ENCODE measurements around the gene CD300LF. TPM values are rescaled to one million over a fixed set of nuclear protein-coding genes. Genes with fewer than 3 reads are reported as not detected.

The CD300LF gene
- total RNA-seq, 1 donor = not detected

- H3K27me3 ChIP-seq (ENCODE audit: insufficient read depth, low read length) = no peaks in the 10 kb centered on the region
- DNase-seq (ENCODE audit: insufficient read length, low spot score, missing footprints) = peak; percentile 17
- no peak overlapping the region for H3K4me3 ChIP-seq (ENCODE audit: insufficient read depth, low read length)
- H3K27ac ChIP-seq (ENCODE audit: low read depth, low read length) = no peak overlapping the region
- H3K36me3 ChIP-seq (ENCODE audit: insufficient read depth, low read length) = no peaks in the 10 kb centered on the region
- no peak for TF ChIP-seq CTCF (IDR thresholded peaks at IDR 0.05; ENCODE audit: extremely low read depth, low read depth, low read length)
- H3K4me1 ChIP-seq (ENCODE audit: insufficient read depth, low read length) = peaks cover 28% of the 10 kb centered on the region
- no peak overlapping the region for H3K4me2 ChIP-seq (ENCODE audit: insufficient read depth, low read length)
- no peak overlapping the region for H2AFZ ChIP-seq (ENCODE audit: low read length)
- H3K79me2 ChIP-seq (ENCODE audit: insufficient read depth, low read length) = peaks cover 56% of the 10 kb centered on the region
- no peaks in the 10 kb centered on the region for H3K9me3 ChIP-seq (ENCODE audit: low read depth, low read length)
- peaks cover 28% of the 10 kb centered on the region for H4K20me1 ChIP-seq (ENCODE audit: insufficient read depth, low read length)
These were observed 42.1 kb upstream of the CD300LF start for GRCh38 chr17:74754832-74755231.

GRCh38 chr17:74752822-74753401 lies 40.2 kb upstream of the CD300LF start:
- Histone ChIP-seq H3K27me3 (ENCODE audit: insufficient read depth, low read length) (no peaks in the 10 kb centered on the region), H3K79me2 (ENCODE audit: insufficient read depth, low read length) (peaks cover 58% of the 10 kb centered on the region), H2AFZ (ENCODE audit: low read length) (no peak overlapping the region), H3K9me3 (ENCODE audit: low read depth, low read length) (no peaks in the 10 kb centered on the region), H3K36me3 (ENCODE audit: insufficient read depth, low read length) (no peaks in the 10 kb centered on the region), H3K4me2 (ENCODE audit: insufficient read depth, low read length) (no peak overlapping the region), H4K20me1 (ENCODE audit: insufficient read depth, low read length) (peaks cover 28% of the 10 kb centered on the region), H3K4me3 (ENCODE audit: insufficient read depth, low read length) (no peak overlapping the region), H3K4me1 (ENCODE audit: insufficient read depth, low read length) (peaks cover 15% of the 10 kb centered on the region), H3K27ac (ENCODE audit: low read depth, low read length) (no peak overlapping the region)
- TF ChIP-seq CTCF (IDR thresholded peaks at IDR 0.05; ENCODE audit: extremely low read depth, low read depth, low read length) = no peak
- DNase-seq (ENCODE audit: insufficient read length, low spot score, missing footprints) = peak; percentile 17

- H3K27me3 ChIP-seq (ENCODE audit: insufficient read depth, low read length) = no peaks in the 10 kb centered on the region
- H3K27ac ChIP-seq (ENCODE audit: low read depth, low read length) = no peak overlapping the region
- H3K4me2 ChIP-seq (ENCODE audit: insufficient read depth, low read length) = no peak overlapping the region
- TF ChIP-seq CTCF (IDR thresholded peaks at IDR 0.05; ENCODE audit: extremely low read depth, low read depth, low read length) = no peak
- peaks cover 24% of the 10 kb centered on the region for H4K20me1 ChIP-seq (ENCODE audit: insufficient read depth, low read length)
- peaks cover 13% of the 10 kb centered on the region for H3K4me1 ChIP-seq (ENCODE audit: insufficient read depth, low read length)
- H3K79me2 ChIP-seq (ENCODE audit: insufficient read depth, low read length) = peaks cover 54% of the 10 kb centered on the region
- no peak for DNase-seq (ENCODE audit: insufficient read length, low spot score, missing footprints)
- no peaks in the 10 kb centered on the region for H3K36me3 ChIP-seq (ENCODE audit: insufficient read depth, low read length)
- H3K4me3 ChIP-seq (ENCODE audit: insufficient read depth, low read length) = no peak overlapping the region
- no peak overlapping the region for H2AFZ ChIP-seq (ENCODE audit: low read length)
- no peaks in the 10 kb centered on the region for H3K9me3 ChIP-seq (ENCODE audit: low read depth, low read length)
These were observed 39.7 kb upstream of the CD300LF start for GRCh38 chr17:74752415-74752814.

- TF ChIP-seq CTCF (IDR thresholded peaks at IDR 0.05; ENCODE audit: extremely low read depth, low read depth, low read length) = no peak
- no peak for DNase-seq (ENCODE audit: insufficient read length, low spot score, missing footprints)
- Histone ChIP-seq H3K4me3 (ENCODE audit: insufficient read depth, low read length) (peak overlapping the region; percentile 86), H2AFZ (ENCODE audit: low read length) (peak overlapping the region; percentile 78), H3K27me3 (ENCODE audit: insufficient read depth, low read length) (no peaks in the 10 kb centered on the region), H3K36me3 (ENCODE audit: insufficient read depth, low read length) (no peaks in the 10 kb centered on the region), H3K9me3 (ENCODE audit: low read depth, low read length) (no peaks in the 10 kb centered on the region), H4K20me1 (ENCODE audit: insufficient read depth, low read length) (peaks cover 15% of the 10 kb centered on the region), H3K4me2 (ENCODE audit: insufficient read depth, low read length) (peak overlapping the region; percentile 89), H3K79me2 (ENCODE audit: insufficient read depth, low read length) (peaks cover 45% of the 10 kb centered on the region), H3K4me1 (ENCODE audit: insufficient read depth, low read length) (peaks cover 13% of the 10 kb centered on the region), H3K27ac (ENCODE audit: low read depth, low read length) (no peak overlapping the region)
These were observed 37.8 kb upstream of the CD300LF start for GRCh38 chr17:74750327-74751069.
